ENCODE data around the gene ROCK2. TPM values are rescaled to one million over a fixed set of nuclear protein-coding genes. Genes with fewer than 3 reads are reported as not detected.

Gene ROCK2
- total and polyA plus RNA-seq, 4 donors, result 5.3 to 31.0 (median 12.2) TPM

DNA sequence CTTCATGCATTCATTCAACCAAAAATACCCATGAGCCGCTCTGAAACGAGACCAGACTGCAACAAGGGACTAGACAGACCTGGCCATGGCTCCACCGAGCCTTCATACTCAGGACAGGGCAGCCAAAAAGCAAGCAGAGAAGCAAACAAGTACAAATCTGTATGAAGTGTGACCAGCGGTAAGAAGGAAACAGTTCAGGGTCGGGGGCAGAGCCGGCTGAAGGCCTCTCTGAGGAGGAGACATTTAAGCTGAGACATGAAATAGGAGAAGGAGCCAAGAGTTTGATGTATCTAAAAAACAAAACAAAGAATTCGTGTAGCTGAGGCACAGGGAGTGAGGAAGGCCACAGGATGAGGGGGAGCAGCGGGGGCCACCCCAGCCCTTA is 210.5 kb downstream of the ROCK2 start:
- no peaks in the 10 kb centered on the region for H3K36me3 ChIP-seq (ENCODE audit: control insufficient read depth in 4 of 4, insufficient read depth in 3 of 4, low read depth in 1 of 4, low read length in 3 of 4)
- no peak overlapping the region for H3K4me3 ChIP-seq (ENCODE audit: low read depth in 1 of 3, low read length in 3 of 3)
- TF ChIP-seq RAD21 (IDR thresholded peaks at IDR 0.05) (no peak), RXRA (IDR thresholded peaks at IDR 0.05) (no peak), SP1 (IDR thresholded peaks at IDR 0.05) (no peak), EGR1 (IDR thresholded peaks at IDR 0.05; ENCODE audit: low read depth in 2 of 2) (no peak)
- TF ChIP-seq, protein P1, sequence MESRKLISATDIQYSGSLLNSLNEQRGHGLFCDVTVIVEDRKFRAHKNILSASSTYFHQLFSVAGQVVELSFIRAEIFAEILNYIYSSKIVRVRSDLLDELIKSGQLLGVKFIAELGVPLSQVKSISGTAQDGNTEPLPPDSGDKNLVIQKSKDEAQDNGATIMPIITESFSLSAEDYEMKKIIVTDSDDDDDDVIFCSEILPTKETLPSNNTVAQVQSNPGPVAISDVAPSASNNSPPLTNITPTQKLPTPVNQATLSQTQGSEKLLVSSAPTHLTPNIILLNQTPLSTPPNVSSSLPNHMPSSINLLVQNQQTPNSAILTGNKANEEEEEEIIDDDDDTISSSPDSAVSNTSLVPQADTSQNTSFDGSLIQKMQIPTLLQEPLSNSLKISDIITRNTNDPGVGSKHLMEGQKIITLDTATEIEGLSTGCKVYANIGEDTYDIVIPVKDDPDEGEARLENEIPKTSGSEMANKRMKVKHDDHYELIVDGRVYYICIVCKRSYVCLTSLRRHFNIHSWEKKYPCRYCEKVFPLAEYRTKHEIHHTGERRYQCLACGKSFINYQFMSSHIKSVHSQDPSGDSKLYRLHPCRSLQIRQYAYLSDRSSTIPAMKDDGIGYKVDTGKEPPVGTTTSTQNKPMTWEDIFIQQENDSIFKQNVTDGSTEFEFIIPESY (IDR thresholded peaks at IDR 0.05), result no peak
- no peaks in the 10 kb centered on the region for H3K27me3 ChIP-seq (ENCODE audit: control insufficient read depth in 4 of 4, insufficient read depth in 4 of 4, low read length in 3 of 4)
- H3K9me3 ChIP-seq (ENCODE audit: control insufficient read depth in 4 of 4, low read length in 3 of 4), result no peaks in the 10 kb centered on the region
- WGBS, result 73% methylated on average over 8 of the region's 8 CpGs
- H3K4me1 ChIP-seq (ENCODE audit: control insufficient read depth in 4 of 4, insufficient read depth in 4 of 4, low read length in 3 of 4), result peaks cover 5 to 20% (median 12%) of the 10 kb centered on the region in 4 donors
- no peak overlapping the region for H3K9ac ChIP-seq (ENCODE audit: low read depth in 1 of 2, low read length in 2 of 2)
- no peak overlapping the region for H3K27ac ChIP-seq (ENCODE audit: low read depth in 1 of 2, low read length in 2 of 2)
- DNase-seq (ENCODE audit: low spot score), result no peak

DNA sequence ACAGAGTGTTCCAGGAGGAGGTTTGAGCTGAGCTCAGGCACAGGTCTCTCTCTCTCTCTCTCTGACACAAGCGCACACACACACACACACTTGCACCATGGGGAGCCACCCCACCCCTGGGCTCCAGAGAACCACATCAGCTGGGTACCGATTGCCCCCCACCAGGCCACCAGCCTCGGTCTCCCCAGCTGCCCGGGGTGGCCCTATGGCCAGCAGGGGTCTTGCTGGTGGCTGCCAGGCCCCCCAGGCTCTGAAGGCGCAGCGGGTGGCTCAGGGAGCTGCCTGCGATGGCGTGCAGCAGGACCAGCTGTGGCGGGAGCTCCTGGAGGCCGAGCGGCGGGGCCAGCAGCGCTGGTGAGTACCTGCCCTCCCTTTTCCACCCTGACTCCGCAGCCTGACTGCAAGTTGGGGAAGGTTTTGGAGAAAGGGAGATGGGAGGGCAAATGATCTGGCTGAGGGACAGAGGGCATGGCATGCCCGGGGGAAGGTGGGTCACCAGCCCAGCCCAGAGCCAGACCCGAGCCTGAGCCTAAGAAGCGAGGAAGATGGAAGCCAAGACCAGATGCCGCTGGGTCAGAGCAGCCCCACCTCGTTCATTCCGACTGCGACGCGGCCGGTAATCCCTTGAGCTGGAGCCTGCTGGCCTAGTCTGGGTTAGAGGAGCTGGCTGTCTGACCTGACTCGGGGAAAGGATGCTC is 211.0 kb downstream of the ROCK2 start:
- DNase-seq (ENCODE audit: low spot score), result no peak
- peak overlapping the region; percentile 51 to 62 (median 53) for H3K4me3 ChIP-seq (ENCODE audit: low read depth in 1 of 3, low read length in 3 of 3)
- TF ChIP-seq, protein P2, sequence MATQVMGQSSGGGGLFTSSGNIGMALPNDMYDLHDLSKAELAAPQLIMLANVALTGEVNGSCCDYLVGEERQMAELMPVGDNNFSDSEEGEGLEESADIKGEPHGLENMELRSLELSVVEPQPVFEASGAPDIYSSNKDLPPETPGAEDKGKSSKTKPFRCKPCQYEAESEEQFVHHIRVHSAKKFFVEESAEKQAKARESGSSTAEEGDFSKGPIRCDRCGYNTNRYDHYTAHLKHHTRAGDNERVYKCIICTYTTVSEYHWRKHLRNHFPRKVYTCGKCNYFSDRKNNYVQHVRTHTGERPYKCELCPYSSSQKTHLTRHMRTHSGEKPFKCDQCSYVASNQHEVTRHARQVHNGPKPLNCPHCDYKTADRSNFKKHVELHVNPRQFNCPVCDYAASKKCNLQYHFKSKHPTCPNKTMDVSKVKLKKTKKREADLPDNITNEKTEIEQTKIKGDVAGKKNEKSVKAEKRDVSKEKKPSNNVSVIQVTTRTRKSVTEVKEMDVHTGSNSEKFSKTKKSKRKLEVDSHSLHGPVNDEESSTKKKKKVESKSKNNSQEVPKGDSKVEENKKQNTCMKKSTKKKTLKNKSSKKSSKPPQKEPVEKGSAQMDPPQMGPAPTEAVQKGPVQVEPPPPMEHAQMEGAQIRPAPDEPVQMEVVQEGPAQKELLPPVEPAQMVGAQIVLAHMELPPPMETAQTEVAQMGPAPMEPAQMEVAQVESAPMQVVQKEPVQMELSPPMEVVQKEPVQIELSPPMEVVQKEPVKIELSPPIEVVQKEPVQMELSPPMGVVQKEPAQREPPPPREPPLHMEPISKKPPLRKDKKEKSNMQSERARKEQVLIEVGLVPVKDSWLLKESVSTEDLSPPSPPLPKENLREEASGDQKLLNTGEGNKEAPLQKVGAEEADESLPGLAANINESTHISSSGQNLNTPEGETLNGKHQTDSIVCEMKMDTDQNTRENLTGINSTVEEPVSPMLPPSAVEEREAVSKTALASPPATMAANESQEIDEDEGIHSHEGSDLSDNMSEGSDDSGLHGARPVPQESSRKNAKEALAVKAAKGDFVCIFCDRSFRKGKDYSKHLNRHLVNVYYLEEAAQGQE (IDR thresholded peaks at IDR 0.05), result no peak
- TF ChIP-seq, protein P3, sequence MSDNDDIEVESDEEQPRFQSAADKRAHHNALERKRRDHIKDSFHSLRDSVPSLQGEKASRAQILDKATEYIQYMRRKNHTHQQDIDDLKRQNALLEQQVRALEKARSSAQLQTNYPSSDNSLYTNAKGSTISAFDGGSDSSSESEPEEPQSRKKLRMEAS (IDR thresholded peaks at IDR 0.05), result no peak
- TF ChIP-seq EGR1 (IDR thresholded peaks at IDR 0.05; ENCODE audit: low read depth in 2 of 2), result no peak
- no peaks in the 10 kb centered on the region for H3K27me3 ChIP-seq (ENCODE audit: control insufficient read depth in 4 of 4, insufficient read depth in 4 of 4, low read length in 3 of 4)
- 26% methylated on average over 25 of the region's 25 CpGs for WGBS
- no peaks in the 10 kb centered on the region for H3K36me3 ChIP-seq (ENCODE audit: control insufficient read depth in 4 of 4, insufficient read depth in 3 of 4, low read depth in 1 of 4, low read length in 3 of 4)
- H3K9ac ChIP-seq (ENCODE audit: low read depth in 1 of 2, low read length in 2 of 2), result no peak overlapping the region
- H3K27ac ChIP-seq (ENCODE audit: low read depth in 1 of 2, low read length in 2 of 2), result no peak overlapping the region
- no peaks in the 10 kb centered on the region for H3K9me3 ChIP-seq (ENCODE audit: control insufficient read depth in 4 of 4, low read length in 3 of 4)
- peaks cover 5 to 20% (median 12%) of the 10 kb centered on the region in 4 donors for H3K4me1 ChIP-seq (ENCODE audit: control insufficient read depth in 4 of 4, insufficient read depth in 4 of 4, low read length in 3 of 4)

DNA sequence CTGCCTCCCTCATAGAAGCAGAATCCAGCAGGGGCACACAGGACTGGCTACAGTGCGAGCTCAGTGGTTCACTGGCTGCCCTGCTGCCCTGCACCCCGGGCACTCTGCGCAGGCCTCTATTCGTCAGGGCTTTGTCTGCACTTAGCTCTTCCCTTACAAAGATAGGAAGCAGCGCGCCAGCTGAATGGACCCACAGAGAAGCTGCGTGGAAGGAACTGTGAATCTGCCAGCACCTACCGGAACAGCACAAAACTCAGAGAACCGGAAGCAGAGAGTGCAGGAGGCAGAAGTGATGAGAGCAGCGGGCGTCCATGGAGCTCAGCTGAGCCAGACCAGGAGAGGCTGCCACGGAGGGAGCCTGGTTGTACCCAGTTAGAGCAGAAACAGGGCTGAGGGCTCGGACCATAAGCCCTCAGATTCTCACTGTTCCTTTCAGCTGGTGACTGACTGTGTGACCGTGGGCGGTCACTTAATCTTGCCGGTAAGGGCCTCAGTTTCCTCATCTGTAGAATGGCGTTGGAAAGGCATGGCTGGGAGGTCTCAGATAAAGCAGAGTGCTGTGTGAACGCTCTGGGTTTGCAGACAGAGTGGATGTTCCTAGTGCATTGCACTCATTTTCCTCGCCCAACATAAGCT is 212.3 kb downstream of the ROCK2 start:
- no peaks in the 10 kb centered on the region for H3K36me3 ChIP-seq (ENCODE audit: control insufficient read depth in 4 of 4, insufficient read depth in 3 of 4, low read depth in 1 of 4, low read length in 3 of 4)
- no peak overlapping the region for H3K4me3 ChIP-seq (ENCODE audit: low read depth in 1 of 3, low read length in 3 of 3)
- 74% methylated on average over 19 of the region's 19 CpGs for WGBS
- H3K27ac ChIP-seq (ENCODE audit: low read depth in 1 of 2, low read length in 2 of 2), result peak overlapping the region in 1 of 2 donors; percentile 34
- TF ChIP-seq, protein P4, sequence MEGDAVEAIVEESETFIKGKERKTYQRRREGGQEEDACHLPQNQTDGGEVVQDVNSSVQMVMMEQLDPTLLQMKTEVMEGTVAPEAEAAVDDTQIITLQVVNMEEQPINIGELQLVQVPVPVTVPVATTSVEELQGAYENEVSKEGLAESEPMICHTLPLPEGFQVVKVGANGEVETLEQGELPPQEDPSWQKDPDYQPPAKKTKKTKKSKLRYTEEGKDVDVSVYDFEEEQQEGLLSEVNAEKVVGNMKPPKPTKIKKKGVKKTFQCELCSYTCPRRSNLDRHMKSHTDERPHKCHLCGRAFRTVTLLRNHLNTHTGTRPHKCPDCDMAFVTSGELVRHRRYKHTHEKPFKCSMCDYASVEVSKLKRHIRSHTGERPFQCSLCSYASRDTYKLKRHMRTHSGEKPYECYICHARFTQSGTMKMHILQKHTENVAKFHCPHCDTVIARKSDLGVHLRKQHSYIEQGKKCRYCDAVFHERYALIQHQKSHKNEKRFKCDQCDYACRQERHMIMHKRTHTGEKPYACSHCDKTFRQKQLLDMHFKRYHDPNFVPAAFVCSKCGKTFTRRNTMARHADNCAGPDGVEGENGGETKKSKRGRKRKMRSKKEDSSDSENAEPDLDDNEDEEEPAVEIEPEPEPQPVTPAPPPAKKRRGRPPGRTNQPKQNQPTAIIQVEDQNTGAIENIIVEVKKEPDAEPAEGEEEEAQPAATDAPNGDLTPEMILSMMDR (IDR thresholded peaks at IDR 0.05; ENCODE audit: low read depth, low read length, missing input control), result no peak
- TF ChIP-seq SP1 (IDR thresholded peaks at IDR 0.05), result no peak
- no peak for DNase-seq (ENCODE audit: low spot score)
- H3K9me3 ChIP-seq (ENCODE audit: control insufficient read depth in 4 of 4, low read length in 3 of 4), result no peaks in the 10 kb centered on the region
- peaks cover 5 to 20% (median 12%) of the 10 kb centered on the region in 4 donors for H3K4me1 ChIP-seq (ENCODE audit: control insufficient read depth in 4 of 4, insufficient read depth in 4 of 4, low read length in 3 of 4)
- no peak overlapping the region for H3K9ac ChIP-seq (ENCODE audit: low read depth in 1 of 2, low read length in 2 of 2)
- H3K27me3 ChIP-seq (ENCODE audit: control insufficient read depth in 4 of 4, insufficient read depth in 4 of 4, low read length in 3 of 4), result no peaks in the 10 kb centered on the region
